COLO829 (cell line): ENCODE data around the gene PAN3.
"Not testable (repeated sequence)": the region's sequence is repeated elsewhere in the genome, so short reads cannot be mapped to it uniquely, and the experiment has no call there.

ENCODE experiments used
- DNase-seq: peaks from one replicate; pipeline ENCODE4 v3.0.0; 2012; ENCODE audit warnings: low spot score

Gene PAN3

GRCh38 chr13:28138756-28139470 is 568 bp downstream of the PAN3 start:
- DNase-seq = peak; percentile 54

- DNase-seq = no peak
Observed at GRCh38 chr13:28140433-28141125, 2.2 kb downstream of the PAN3 start.

GRCh38 chr13:28141542-28141941 is 3.2 kb downstream of the PAN3 start:
- DNase-seq = not testable (repeated sequence)

GRCh38 chr13:28145049-28145448 is 6.7 kb downstream of the PAN3 start:
- DNase-seq = no peak

DNA sequence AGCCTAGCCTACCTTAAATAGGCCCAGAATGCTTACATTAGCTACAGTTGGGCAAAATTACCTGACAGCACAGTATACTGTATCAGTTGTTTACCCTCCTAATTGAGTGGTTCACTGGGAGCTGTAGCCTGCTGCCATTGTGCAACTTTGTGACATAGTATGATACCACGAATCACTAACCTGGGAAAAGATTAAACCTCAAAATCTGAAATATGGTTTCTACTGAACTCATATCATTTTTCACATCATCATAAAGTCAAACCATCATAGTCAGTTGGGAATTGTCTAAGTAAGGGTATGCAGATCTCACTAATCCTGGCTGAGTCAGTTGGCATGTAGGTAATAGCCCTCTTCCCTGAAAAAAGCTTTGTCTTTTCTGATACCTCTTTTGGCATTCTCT is 9.2 kb downstream of the PAN3 start:
- no peak for DNase-seq

DNA sequence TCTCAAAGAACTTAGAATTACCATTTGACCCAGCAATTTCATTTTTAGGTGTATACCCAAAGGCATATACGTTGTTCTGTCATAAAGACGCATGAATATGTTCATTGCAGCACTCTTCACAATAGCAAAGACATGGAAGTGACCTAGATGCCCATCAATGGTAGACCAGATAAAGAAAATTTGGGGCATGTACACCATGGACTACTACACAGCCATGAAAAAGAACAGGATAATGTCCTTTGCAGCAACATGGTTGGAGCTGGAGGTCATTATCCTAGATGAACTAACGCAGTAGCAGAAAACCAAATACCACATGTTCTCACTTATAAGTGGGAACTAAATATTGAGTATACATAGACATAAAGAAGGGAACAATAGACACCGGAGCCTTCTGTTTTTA is 20.7 kb downstream of the PAN3 start:
- no peak for DNase-seq

GRCh38 chr13:28161370-28161769 is 23.0 kb downstream of the PAN3 start:
- DNase-seq = no peak

DNA sequence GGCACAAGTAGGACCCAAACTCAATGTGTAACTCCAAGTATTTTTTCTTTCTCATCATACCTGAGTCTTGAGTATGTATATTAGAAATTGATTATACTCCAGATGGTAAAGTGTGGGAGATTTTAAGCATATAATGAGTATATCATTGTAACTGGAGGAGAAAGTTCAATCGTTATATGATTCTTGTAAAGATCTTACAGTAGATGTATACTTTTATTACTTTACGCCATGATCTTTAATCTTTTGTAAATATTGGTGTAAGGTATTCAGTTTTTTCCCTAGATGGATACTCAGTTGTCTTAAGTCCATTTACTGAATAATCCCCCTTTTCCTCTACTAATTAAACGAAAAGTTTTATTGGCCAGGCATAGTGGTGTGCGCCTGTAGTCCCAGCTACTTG is 25.2 kb downstream of the PAN3 start:
- DNase-seq = no peak

- DNase-seq = no peak
Observed at GRCh38 chr13:28166257-28166656, 27.9 kb downstream of the PAN3 start.

GRCh38 chr13:28171266-28171665 is 32.9 kb downstream of the PAN3 start:
- DNase-seq = no peak

GRCh38 chr13:28172947-28173346 is 34.6 kb downstream of the PAN3 start:
- DNase-seq = no peak

- no peak for DNase-seq
Observed at GRCh38 chr13:28173793-28174192, 35.4 kb downstream of the PAN3 start.

GRCh38 chr13:28177327-28177726 is 39.0 kb downstream of the PAN3 start:
- no peak for DNase-seq

DNA sequence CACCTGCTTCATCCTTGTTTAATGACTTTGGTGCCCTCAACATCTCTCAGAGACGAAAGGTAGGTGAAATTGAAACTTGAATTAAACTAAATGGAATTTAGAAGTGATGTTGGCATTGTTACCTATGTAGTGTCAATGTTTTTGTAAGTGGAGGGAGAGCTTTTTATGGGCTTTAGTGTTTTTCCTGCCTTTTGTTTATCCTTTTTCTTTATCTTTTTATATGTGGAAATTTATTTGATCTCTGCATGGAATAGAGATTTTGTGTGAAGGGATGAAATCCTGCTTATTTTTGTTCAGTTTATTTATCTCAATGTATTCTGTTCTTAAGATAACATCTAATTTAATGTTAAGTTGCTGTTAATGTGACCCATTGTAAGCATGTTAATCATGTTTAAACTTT is 39.5 kb downstream of the PAN3 start:
- no peak for DNase-seq

GRCh38 chr13:28179974-28180373 is 41.6 kb downstream of the PAN3 start:
- no peak for DNase-seq

GRCh38 chr13:28181413-28181812 is 43.1 kb downstream of the PAN3 start:
- DNase-seq = peak; percentile 77

- no peak for DNase-seq
Observed at GRCh38 chr13:28185256-28185655, 46.9 kb downstream of the PAN3 start.

- no peak for DNase-seq
Observed at GRCh38 chr13:28199089-28199488, 60.7 kb downstream of the PAN3 start.

DNA sequence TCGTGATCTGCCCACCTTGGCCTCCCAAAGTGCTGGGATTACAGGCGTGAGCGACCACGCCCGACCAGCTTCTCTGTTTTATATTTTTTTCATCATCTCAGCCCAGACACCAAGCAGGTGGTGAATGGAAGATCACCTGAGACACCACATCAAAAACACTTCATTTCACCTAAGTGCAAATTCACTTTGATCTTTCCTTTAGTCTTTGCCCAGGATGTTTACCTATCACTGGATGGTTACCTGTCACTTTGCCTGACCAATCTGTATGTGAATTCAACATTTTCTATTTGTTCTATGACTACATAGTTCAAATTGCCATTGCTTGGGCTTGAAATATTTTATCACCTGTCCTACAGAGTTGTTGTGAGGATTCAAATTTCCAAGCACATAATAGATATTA is 65.7 kb downstream of the PAN3 start:
- no peak for DNase-seq

DNA sequence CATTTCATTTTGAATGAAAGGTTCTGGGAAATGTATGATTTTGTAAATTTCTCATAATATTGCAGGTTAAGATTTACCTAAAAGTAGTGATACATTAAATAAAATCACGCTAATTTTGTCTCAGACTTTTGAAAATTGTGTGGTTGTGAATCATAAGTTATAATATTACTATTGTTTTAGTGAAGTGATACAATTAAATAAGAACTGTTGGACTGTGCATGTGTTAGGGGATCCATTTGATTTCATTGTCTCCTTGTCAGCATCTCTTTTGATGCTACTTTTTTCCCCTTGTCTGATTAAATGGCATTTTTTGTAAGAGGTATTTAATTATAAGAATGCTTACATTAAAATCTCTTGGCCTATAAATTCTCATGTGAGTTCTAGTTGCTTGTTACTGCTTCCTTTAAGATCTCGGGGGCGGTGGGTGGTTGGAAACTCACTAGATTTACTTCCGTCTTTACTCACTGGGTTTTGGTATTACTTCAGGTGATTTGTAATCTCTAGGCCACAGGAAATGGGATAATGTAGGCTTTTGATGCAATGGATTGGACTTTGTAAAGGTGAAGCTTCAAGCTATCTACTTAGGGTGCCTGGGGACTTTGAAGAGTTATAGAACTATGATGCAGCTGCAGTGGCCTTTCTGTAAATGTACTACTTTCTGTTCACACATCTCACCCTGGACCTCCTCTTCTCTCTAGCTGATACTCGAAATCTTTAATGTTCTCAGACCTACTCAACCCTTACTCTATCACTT is 66.5 kb downstream of the PAN3 start:
- DNase-seq = no peak

GRCh38 chr13:28218679-28219078 is 80.3 kb downstream of the PAN3 start:
- no peak for DNase-seq

DNA sequence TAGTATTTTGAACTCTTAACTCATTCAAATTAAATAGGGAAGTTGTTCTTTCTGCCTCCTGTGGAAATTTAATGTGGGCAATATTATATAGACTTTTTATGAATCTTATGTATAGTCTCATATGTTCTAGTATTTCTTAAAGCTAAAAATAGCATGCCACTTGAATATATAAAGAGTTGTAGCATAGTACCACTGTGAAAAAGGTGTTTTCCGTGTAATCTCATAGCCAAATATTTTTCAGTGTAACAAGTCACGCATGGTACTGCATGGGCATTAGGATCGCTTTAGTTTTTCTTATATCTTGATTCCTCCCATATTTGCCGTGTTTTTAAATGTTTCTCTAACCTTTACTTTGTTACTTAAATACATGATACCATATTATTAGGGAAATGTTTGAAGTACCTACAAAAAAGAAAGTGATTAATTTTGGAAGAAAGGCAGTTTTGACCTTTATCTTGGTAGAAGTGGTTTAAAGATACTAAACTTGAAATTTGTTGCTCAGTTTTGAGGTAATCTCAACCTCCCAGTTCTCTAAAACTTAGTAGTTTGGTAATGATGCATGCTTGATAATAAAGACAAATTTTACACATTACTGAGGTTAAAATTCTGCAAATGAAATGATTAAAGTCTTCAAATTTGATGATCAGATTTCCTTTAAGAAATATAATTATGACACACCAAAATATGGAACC is 81.2 kb downstream of the PAN3 start:
- no peak for DNase-seq

GRCh38 chr13:28220166-28220565 is 81.8 kb downstream of the PAN3 start:
- no peak for DNase-seq
